ENCODE measurements around the gene TMEM178B. TPM values are rescaled to one million over a fixed set of nuclear protein-coding genes. Genes with fewer than 3 reads are reported as not detected.

The TMEM178B gene
- total RNA-seq, 3 donors from 2014 or later, result 0.23 to 0.90 (median 0.37) TPM

DNA sequence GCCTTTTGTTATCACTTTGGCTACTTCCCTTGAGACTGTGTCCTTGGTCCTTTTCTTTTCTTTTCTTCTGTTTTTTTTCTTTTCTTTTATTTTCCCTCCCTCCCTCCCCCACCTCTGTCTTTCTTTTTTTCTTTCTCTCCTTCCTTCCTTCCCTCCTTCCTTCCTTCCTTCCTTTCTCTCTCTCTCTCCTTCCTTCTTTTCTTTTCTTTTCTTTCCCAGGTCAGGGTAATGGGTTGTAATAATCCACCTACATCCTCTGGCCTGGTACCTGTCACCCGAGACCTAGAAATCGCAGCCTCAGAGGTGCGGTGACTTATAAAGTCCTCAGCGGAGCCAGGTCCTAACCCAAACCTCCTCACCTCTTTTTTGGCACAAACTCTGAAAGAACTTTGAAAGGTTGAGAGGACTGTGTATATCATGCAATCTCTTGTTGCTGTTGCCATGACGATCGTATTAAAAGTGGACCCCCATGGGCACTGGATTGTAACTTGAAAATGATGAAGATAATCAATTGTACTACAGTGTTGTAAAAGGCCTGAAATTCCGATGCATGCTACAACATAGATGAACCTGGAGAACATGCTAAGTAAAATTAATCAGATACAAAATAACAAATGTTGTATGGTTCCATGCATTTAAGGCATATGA is 336.6 kb downstream of the TMEM178B start:
- no peak for ATAC-seq
- Mint-ChIP-seq H3K4me3 (no peak overlapping the region), H3K9me3 (no peaks in the 10 kb centered on the region), H3K36me3 (ENCODE audit: insufficient read depth) (no peaks in the 10 kb centered on the region), H3K4me1 (ENCODE audit: low read depth) (no peaks in the 10 kb centered on the region), H3K27me3 (ENCODE audit: low read depth) (peaks cover 4% of the 10 kb centered on the region)
- DNase-seq, result no peak

DNA sequence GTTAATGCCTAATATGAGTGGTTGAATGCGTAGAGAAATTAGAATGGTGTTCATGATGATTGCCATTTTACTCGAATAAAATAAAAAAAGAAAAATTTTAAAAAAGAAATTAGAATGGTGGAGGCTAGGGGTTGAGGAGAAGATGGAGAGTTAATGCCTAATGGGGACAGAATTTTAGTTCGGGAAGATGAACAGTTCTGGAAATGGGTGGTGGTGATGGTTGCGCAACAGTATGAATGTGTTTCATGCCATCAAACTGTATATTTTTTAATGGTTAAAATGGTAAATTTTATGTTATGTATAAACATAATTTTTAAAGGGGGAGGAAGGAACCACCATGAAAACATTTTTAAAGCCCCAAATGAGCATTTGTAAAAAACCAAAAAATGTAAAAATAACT is 337.3 kb downstream of the TMEM178B start:
- no peaks in the 10 kb centered on the region for H3K9me3 Mint-ChIP-seq
- ATAC-seq (no peak), DNase-seq (no peak)
- peaks cover 4% of the 10 kb centered on the region for H3K27me3 Mint-ChIP-seq (ENCODE audit: low read depth)
- no peak overlapping the region for H3K4me3 Mint-ChIP-seq
- H3K36me3 Mint-ChIP-seq (ENCODE audit: insufficient read depth), result no peaks in the 10 kb centered on the region
- H3K4me1 Mint-ChIP-seq (ENCODE audit: low read depth), result no peaks in the 10 kb centered on the region

DNA sequence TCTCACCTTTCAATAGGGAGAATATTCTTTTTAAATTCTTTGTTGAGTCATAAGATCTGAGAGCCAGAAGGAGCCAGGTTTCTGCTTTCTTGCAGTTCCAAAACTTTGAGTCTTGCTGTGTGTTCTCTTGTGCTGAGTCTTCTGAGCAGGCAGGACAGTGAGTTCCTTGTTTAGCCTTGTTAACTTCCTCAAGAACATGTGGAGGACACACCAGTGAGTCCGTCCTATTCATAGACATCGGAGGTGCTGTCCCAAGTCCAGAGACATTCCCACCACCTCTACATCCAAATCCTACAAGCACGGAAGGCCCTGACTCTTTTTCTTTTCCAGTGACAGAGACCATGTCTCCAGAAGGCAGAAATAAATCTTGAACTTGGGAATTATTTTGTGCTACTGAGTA is 342.1 kb downstream of the TMEM178B start:
- Mint-ChIP-seq H3K9me3 (no peaks in the 10 kb centered on the region), H3K4me1 (ENCODE audit: low read depth) (no peaks in the 10 kb centered on the region), H3K4me3 (no peak overlapping the region), H3K27me3 (ENCODE audit: low read depth) (peaks cover 4% of the 10 kb centered on the region), H3K36me3 (ENCODE audit: insufficient read depth) (no peaks in the 10 kb centered on the region)
- ATAC-seq (no peak), DNase-seq (no peak)

DNA sequence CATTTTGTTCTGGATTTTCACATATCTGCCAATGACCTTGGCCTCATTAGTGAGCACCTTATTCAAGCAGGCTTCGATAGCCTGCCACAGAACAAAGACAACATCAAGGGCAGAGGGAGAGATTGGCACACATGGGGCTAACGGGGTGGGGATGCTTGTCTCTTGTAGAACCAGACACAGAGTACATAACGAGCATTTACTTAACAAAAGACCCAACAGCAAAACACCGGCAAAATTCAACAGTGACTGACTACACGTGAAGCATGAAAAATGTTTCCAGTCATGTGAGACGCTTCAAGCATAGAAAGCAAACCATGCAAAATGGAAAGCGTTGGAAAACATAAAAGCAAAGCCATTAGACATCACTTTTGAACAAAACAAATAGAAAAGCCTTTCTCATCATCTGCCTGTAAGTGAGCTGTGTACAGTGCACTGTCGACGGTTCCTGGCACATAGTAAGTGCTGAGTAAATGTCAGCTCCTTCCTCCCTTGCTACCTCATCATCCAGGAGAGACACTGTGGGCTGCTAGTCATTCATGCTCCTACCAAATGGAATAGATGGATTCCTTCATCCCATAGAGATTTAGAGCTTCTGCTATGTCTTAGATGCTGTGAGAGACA is 342.9 kb downstream of the TMEM178B start:
- Mint-ChIP-seq H3K4me1 (ENCODE audit: low read depth) (no peaks in the 10 kb centered on the region), H3K27me3 (ENCODE audit: low read depth) (peaks cover 4% of the 10 kb centered on the region), H3K4me3 (no peak overlapping the region), H3K9me3 (no peaks in the 10 kb centered on the region), H3K36me3 (ENCODE audit: insufficient read depth) (no peaks in the 10 kb centered on the region)
- no peak for ATAC-seq
- no peak for DNase-seq

DNA sequence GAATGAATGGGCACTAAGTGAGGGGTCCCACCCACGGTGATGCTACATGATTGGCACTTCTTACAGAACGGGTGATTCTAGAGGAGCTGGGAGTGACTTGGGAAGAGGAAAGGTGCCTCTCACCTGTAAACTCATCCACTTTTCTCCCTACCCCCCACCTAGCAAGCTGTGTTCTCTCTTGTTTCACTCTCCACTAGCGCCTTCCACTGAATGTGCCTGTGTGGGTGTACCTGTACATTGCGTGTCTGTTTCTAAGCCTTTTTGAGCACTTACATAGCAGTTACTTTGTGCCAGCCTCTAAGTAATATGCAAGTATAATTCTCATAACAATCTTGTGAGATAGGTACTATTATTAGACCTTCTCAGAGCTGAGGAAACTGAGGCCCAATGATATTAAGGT is 343.6 kb downstream of the TMEM178B start:
- ATAC-seq (no peak), DNase-seq (no peak)
- Mint-ChIP-seq H3K27me3 (ENCODE audit: low read depth) (peaks cover 4% of the 10 kb centered on the region), H3K4me1 (ENCODE audit: low read depth) (no peaks in the 10 kb centered on the region), H3K36me3 (ENCODE audit: insufficient read depth) (no peaks in the 10 kb centered on the region), H3K9me3 (no peaks in the 10 kb centered on the region), H3K4me3 (no peak overlapping the region)

DNA sequence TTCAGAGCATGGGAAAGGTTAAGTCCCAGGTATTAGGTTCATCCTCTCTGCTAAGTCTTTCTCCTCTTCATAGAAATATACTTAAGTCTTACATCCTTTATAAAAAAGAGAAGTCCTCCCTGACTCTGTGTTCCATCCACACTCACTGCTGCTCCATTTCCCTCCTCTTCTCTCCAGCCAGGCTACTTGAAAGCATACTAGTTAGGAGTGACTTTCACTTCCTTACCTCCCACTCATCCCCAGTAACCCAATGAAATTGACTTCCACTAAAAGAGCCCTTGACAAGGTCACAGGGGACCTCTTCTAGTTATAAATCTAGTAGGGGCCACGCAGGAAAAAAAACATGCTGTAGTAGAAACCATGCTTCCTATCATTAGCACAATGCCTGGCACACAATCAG is 344.2 kb downstream of the TMEM178B start:
- no peak for ATAC-seq
- Mint-ChIP-seq H3K4me1 (ENCODE audit: low read depth) (no peaks in the 10 kb centered on the region), H3K4me3 (no peak overlapping the region), H3K27me3 (ENCODE audit: low read depth) (peaks cover 4% of the 10 kb centered on the region), H3K9me3 (no peaks in the 10 kb centered on the region), H3K36me3 (ENCODE audit: insufficient read depth) (no peaks in the 10 kb centered on the region)
- DNase-seq, result no peak

DNA sequence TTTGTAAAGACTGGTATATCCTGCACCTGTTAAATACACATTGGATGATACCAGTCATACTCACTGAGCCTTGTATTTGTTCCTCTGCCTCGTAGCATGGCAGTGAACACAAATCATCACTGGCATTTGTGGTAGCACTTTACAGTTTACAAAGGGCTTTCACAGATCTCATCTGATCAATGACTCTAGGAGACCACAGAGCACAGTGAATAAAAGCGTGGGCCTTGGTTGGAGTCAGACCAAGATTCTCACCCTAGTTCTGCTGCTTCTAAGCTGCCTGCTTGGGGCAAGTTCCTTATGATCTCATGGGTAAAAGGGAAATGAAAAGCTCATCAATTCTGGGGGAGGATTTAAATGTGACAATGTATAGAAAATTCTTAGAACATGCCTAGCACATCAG is 347.4 kb downstream of the TMEM178B start:
- DNase-seq (no peak), ATAC-seq (no peak)
- H3K36me3 Mint-ChIP-seq (ENCODE audit: insufficient read depth), result no peaks in the 10 kb centered on the region
- peaks cover 8% of the 10 kb centered on the region for H3K27me3 Mint-ChIP-seq (ENCODE audit: low read depth)
- no peak overlapping the region for H3K4me3 Mint-ChIP-seq
- H3K4me1 Mint-ChIP-seq (ENCODE audit: low read depth), result no peaks in the 10 kb centered on the region
- no peaks in the 10 kb centered on the region for H3K9me3 Mint-ChIP-seq

DNA sequence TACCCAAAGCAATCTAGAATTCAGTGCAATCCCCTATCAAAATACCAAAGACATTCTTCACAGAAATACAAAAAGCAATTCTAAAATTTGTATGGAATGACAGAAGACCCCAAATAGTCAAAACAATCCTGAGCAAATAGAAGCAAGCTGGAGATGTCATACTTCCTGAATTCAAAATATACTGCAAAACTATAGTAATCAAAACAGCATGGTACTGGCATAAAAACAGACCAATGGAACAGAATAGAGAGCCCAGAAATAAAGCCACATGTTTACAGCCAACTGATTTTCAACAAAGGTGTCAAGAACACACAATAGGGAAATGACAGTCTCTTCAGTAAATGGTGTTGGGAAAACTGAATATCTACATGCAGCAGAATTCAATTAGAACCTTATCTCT is 353.3 kb downstream of the TMEM178B start:
- no peak for ATAC-seq
- Mint-ChIP-seq H3K27me3 (ENCODE audit: low read depth) (peaks cover 15% of the 10 kb centered on the region), H3K4me1 (ENCODE audit: low read depth) (no peaks in the 10 kb centered on the region), H3K36me3 (ENCODE audit: insufficient read depth) (no peaks in the 10 kb centered on the region), H3K9me3 (peaks cover 7% of the 10 kb centered on the region), H3K4me3 (no peak overlapping the region)
- DNase-seq, result no peak

DNA sequence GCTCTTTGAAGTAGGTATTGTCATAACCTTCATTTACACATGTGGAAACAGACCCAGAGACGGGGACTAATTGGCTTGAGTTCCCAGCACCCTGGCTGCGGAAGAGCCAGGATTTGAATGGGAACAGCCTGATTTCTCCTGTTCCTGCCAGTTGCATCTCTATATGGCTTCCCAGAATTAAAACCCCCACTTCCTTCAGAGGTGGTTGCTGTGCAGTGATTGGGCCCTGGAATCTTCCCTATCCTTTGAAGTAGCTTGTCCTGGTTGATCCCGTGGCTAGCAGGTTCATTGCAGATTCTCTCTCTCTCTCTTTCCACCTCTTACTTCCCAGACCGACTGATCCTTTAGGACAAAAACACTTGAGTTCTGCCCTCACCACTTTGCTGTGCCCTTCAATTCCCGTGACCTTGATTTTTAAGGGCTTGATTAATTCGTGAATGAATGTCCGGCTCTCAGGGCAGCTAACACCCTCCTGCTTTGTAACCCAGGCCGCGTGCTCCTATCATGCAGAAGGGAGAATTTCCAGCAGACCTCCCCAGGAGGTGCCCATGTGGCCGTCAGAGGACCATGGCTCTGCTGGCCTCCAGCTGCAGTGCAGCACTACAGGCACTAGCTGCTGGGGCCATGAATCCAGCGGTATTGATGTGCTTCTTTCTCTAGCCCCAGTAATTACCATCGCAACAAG is 356.7 kb downstream of the TMEM178B start:
- ATAC-seq (no peak), DNase-seq (no peak)
- Mint-ChIP-seq H3K27me3 (ENCODE audit: low read depth) (peaks cover 17% of the 10 kb centered on the region), H3K9me3 (peaks cover 7% of the 10 kb centered on the region), H3K4me1 (ENCODE audit: low read depth) (no peaks in the 10 kb centered on the region), H3K4me3 (no peak overlapping the region), H3K36me3 (ENCODE audit: insufficient read depth) (no peaks in the 10 kb centered on the region)

DNA sequence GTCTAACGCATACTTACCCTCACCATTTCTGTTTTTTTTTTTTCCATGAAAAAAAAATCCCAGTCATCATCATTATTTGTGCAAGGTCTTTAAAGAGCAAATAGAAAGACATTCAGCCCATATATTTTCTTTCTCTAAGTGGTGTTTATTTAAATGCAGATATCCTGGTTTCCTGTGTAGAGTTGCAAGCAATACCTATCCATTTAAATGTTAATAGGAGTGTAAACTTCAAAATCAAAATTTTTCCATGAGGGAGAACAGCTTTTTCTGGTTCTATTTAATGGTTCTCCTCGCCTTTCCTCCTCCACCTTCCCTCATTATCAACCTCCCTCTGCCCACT is 357.2 kb downstream of the TMEM178B start:
- Mint-ChIP-seq H3K4me1 (ENCODE audit: low read depth) (no peaks in the 10 kb centered on the region), H3K9me3 (peaks cover 7% of the 10 kb centered on the region), H3K4me3 (no peak overlapping the region), H3K36me3 (ENCODE audit: insufficient read depth) (no peaks in the 10 kb centered on the region), H3K27me3 (ENCODE audit: low read depth) (peaks cover 17% of the 10 kb centered on the region)
- DNase-seq (no peak), ATAC-seq (no peak)

DNA sequence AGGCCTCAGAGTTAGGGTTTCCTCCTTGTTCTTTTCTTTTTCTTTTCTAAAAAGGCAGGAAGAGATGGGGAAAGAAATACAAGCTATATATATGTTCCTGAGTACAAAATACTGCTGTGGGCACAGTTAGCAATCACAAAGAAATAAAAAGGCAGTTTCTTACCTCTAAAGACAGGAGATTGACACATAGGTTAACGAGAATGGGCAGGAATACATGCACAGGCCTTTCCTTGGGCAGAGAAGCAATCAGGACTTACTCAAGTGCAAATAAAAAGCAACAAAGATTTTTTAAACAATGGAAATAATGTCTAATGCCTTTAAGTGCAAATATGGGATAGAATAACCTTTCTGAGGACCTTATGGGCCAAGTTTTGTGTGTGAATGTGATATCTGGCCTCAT is 357.8 kb downstream of the TMEM178B start:
- Mint-ChIP-seq H3K4me3 (no peak overlapping the region), H3K27me3 (ENCODE audit: low read depth) (peaks cover 17% of the 10 kb centered on the region), H3K9me3 (peaks cover 7% of the 10 kb centered on the region), H3K4me1 (ENCODE audit: low read depth) (no peaks in the 10 kb centered on the region), H3K36me3 (ENCODE audit: insufficient read depth) (no peaks in the 10 kb centered on the region)
- ATAC-seq (no peak), DNase-seq (no peak)

DNA sequence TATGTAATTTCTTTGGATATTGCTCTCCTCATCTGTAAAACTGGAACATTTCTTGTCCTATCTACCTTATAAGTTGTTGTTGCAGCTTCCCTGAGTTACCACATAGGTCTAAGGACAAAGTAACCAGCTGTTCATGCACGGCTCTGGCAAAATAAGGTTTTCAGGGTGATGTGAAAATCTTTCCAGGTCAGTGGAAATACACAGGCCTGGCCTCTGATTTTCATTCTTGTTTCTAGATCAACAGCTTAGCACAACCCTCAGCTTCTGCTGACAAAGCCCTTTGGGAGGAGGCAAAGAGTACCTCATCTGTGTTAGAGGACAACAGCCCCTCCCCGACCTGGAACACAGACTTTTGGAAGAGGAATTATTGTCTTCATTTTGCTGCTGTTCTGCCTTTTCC is 359.8 kb downstream of the TMEM178B start:
- no peak for ATAC-seq
- H3K36me3 Mint-ChIP-seq (ENCODE audit: insufficient read depth), result no peaks in the 10 kb centered on the region
- no peaks in the 10 kb centered on the region for H3K9me3 Mint-ChIP-seq
- no peak overlapping the region for H3K4me3 Mint-ChIP-seq
- DNase-seq, result no peak
- H3K4me1 Mint-ChIP-seq (ENCODE audit: low read depth), result no peaks in the 10 kb centered on the region
- peaks cover 17% of the 10 kb centered on the region for H3K27me3 Mint-ChIP-seq (ENCODE audit: low read depth)

DNA sequence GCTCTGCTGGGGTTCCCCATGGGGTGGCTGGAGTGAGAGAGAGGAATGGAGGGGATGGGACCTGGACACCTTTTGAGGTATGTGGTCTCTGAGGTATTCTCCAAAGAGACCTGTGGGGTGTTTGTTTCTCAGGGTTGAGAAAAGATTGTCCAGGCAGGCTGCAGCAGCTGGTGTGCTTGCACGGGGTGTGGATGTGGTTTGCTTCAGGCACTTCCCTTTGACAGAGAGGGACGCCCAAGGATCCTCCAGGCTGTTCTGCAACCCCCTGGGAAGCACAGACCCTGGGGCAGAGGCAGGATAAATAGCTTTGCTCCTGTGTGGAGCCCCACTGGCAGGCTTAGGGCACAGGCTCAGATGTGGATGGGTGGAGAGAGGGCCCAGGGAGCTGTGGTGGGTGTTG is 362.3 kb downstream of the TMEM178B start:
- Mint-ChIP-seq H3K27me3 (ENCODE audit: low read depth) (peaks cover 12% of the 10 kb centered on the region), H3K36me3 (ENCODE audit: insufficient read depth) (no peaks in the 10 kb centered on the region)
- ATAC-seq, result no peak

DNA sequence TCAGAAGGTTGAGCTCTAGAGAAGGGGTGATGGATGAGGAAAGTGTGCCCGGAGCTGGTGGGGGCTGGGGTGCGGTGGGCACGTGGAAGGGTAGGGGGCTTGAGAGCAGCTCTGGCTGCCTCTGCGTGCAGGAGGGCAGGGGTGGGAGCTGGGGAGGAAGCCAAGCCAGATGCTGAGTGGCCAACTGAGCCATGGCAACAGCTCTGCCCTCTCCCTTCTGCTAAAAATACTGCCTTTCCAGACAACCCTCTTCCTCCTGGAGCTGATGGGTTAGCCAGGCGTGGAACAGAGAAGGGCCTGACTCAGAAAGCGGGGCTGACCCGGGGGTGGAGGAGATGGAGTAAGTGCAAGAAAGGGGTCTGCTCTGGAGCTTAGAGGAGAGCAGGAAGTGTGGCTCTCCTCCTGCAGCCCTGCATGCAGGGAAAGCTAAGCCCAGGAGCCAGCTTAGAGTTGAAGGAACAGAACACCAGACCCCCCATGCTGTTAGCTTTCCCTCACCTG is 362.8 kb downstream of the TMEM178B start:
- H3K9me3 Mint-ChIP-seq, result no peaks in the 10 kb centered on the region
- no peaks in the 10 kb centered on the region for H3K36me3 Mint-ChIP-seq (ENCODE audit: insufficient read depth)
- peaks cover 7% of the 10 kb centered on the region for H3K27me3 Mint-ChIP-seq (ENCODE audit: low read depth)
- H3K4me3 Mint-ChIP-seq, result no peak overlapping the region
- no peak for ATAC-seq
- DNase-seq, result no peak
- no peaks in the 10 kb centered on the region for H3K4me1 Mint-ChIP-seq (ENCODE audit: low read depth)

More for the DNA sequence above, 362.3 kb downstream of the TMEM178B start:
- H3K4me1 Mint-ChIP-seq (ENCODE audit: low read depth), result no peaks in the 10 kb centered on the region
- DNase-seq, result no peak
- no peaks in the 10 kb centered on the region for H3K9me3 Mint-ChIP-seq
- no peak overlapping the region for H3K4me3 Mint-ChIP-seq

DNA sequence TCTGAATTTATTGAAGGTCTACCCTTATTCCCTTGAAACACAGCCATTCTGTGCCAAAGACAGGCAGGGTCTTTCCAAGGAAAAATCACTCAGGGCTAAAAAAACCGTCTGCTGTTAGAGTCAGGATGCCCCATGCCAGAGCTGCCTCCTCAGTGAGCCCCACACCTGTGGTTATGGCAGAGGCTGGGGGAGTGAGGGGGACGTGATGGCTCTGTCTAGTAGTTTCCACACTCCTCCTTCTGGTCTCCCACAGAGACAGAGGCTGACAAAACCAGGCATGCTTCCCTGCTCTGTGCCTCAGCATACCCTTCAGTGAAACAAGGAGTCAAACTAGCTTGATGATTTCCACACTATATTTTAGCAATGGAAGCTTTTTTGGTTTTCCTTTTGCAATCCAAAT is 365.3 kb downstream of the TMEM178B start:
- no peaks in the 10 kb centered on the region for H3K9me3 Mint-ChIP-seq
- DNase-seq, result no peak
- no peaks in the 10 kb centered on the region for H3K4me1 Mint-ChIP-seq (ENCODE audit: low read depth)
- H3K36me3 Mint-ChIP-seq (ENCODE audit: insufficient read depth), result no peaks in the 10 kb centered on the region
- H3K27me3 Mint-ChIP-seq (ENCODE audit: low read depth), result peaks cover 4% of the 10 kb centered on the region
- ATAC-seq, result no peak
- H3K4me3 Mint-ChIP-seq, result no peak overlapping the region

Data from activated T-cell treated with anti-CD3 and anti-CD28 coated beads, Interleukin-2, amount 50 U/mL, for 4 hours (primary cell).